ENCODE data around the gene HNRNPR. TPM values are rescaled to one million over a fixed set of nuclear protein-coding genes. Genes with fewer than 3 reads are reported as not detected.
"Not testable (repeated sequence)": the region's sequence is repeated elsewhere in the genome, so short reads cannot be mapped to it uniquely, and the experiment has no call there.

The HNRNPR gene
- total RNA-seq, 1 donor from 2014 or later: 87.7 TPM

GRCh38 chr1:23278717-23279116 is 65.4 kb downstream of the HNRNPR start:
- TF ChIP-seq CTCF (conservative IDR thresholded peaks at IDR 0.05; ENCODE audit: low read depth, low read length): no peak
- DNase-seq (ENCODE audit: low read depth): no peak
- H3K4me3 ChIP-seq (ENCODE audit: low read depth, low read length): no peak overlapping the region

DNA sequence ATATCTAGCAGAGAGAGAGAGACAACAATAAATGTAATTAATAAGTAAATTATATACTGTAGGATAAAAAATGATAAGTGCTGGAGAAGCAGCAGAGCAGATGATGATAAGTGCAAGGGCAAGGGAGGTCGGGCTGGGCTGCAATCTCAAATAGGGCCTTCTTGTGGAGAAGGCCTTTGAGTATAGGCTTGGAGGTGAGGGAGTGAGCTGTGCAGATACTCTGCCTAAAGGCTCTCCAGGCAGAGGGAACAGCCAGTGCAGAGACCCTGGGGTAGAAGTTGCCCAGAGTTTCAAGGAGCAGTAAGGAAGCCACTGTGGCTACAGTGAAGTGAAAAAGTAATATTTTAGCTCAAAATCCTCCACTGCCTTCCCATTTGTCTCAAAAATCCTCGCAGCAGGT is 67.6 kb downstream of the HNRNPR start:
- no peak for TF ChIP-seq CTCF (conservative IDR thresholded peaks at IDR 0.05; ENCODE audit: low read depth, low read length)
- no peak overlapping the region for H3K4me3 ChIP-seq (ENCODE audit: low read depth, low read length)
- DNase-seq (ENCODE audit: low read depth): no peak

DNA sequence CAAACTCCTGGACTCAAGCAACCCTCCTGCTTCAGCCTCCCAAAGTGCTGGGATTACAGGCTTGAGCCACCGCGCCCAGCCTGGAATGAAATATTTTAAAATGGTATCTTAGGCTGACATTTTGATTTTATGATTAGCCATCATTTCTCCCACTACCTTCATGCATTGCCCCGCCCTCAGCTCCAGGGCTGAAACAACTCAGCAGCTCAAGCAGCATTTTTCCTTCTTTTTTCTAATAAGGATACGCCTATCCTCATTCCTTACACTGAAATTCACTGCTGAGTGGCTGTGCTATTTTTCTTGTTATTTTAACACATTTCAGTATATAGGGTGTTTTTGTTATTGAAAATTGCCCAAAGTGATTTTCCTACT is 70.0 kb downstream of the HNRNPR start:
- DNase-seq (ENCODE audit: low read depth): no peak
- H3K4me3 ChIP-seq (ENCODE audit: low read depth, low read length): no peak overlapping the region
- TF ChIP-seq CTCF (conservative IDR thresholded peaks at IDR 0.05; ENCODE audit: low read depth, low read length): no peak

- no peak for TF ChIP-seq CTCF (conservative IDR thresholded peaks at IDR 0.05; ENCODE audit: low read depth, low read length)
- H3K4me3 ChIP-seq (ENCODE audit: low read depth, low read length): no peak overlapping the region
- no peak for DNase-seq (ENCODE audit: low read depth)
Measured at GRCh38 chr1:23273450-23274133, 70.5 kb downstream of the HNRNPR start.

GRCh38 chr1:23263380-23263887 is 80.7 kb downstream of the HNRNPR start:
- no peak overlapping the region for H3K4me3 ChIP-seq (ENCODE audit: low read depth, low read length)
- no peak for TF ChIP-seq CTCF (conservative IDR thresholded peaks at IDR 0.05; ENCODE audit: low read depth, low read length)
- no peak for DNase-seq (ENCODE audit: low read depth)

GRCh38 chr1:23258082-23258481 is 86.0 kb downstream of the HNRNPR start:
- DNase-seq (ENCODE audit: low read depth): not testable (repeated sequence)

DNA sequence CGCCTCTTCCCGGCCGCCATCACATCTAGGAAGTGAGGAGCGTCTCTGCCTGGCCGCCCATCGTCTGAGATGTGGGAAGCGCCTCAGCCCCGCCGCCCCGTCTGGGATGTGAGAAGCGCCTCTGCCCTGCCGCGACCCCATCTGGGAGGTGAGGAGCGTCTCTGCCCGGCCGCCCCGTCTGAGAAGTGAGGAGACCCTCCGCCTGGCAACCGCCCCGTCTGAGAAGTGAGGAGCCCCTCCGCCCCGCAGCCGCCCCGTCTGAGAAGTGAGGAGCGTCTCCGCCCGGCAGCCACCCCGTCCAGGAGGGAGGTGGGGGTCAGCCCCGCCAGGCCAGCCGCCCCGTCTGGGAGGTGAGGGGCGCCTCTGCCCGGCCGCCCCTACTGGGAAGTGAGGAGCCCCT is 86.7 kb downstream of the HNRNPR start:
- not testable (repeated sequence) for DNase-seq (ENCODE audit: low read depth); H3K4me3 ChIP-seq (ENCODE audit: low read depth, low read length)

More at GRCh38 chr1:23258082-23258481, 86.0 kb downstream of the HNRNPR start:
- H3K4me3 ChIP-seq (ENCODE audit: low read depth, low read length): not testable (repeated sequence)

Other genes starting within 250 kb of the HNRNPR start
- 17.6 and 21.7 TPM in 2 replicates for gene LUZP1, start 175.4 kb downstream of the HNRNPR start, total RNA-seq
- 0.58 TPM in 1 of 2 replicates, not detected in the other for gene HTR1D, start 126.8 kb downstream of the HNRNPR start, total RNA-seq
- 6.7 and 8.0 TPM in 2 replicates for gene ZNF436, start 25.6 kb upstream of the HNRNPR start, total RNA-seq
- gene TCEA3, start 80.5 kb upstream of the HNRNPR start, total RNA-seq: 0.65 and 3.1 TPM in 2 replicates
- gene ASAP3, start 139.9 kb upstream of the HNRNPR start, total RNA-seq: 5.1 and 11.5 TPM in 2 replicates
- gene E2F2, start 186.9 kb upstream of the HNRNPR start, total RNA-seq: 4.0 and 6.5 TPM in 2 replicates
- 76.0 and 154 TPM in 2 replicates for gene ID3, start 215.2 kb upstream of the HNRNPR start, total RNA-seq

All from epithelial cell of proximal tubule (primary cell).